GM10266 (cell line): ENCODE measurements around the gene PRAF2.

Source experiments
- DNase-seq: peaks from one replicate; pipeline ENCODE4 v3.0.0; 2012; ENCODE audit errors: extremely low spot score
- CTCF ChIP-seq: IDR thresholded peaks from 2 replicates; pipeline ENCODE4 v1.5.1; 2012; ENCODE audit warnings: mild to moderate bottlenecking, low read depth; ENCODE audit not compliant: control insufficient read depth, insufficient read depth; ENCODE audit errors: missing control alignments

The PRAF2 gene

DNA sequence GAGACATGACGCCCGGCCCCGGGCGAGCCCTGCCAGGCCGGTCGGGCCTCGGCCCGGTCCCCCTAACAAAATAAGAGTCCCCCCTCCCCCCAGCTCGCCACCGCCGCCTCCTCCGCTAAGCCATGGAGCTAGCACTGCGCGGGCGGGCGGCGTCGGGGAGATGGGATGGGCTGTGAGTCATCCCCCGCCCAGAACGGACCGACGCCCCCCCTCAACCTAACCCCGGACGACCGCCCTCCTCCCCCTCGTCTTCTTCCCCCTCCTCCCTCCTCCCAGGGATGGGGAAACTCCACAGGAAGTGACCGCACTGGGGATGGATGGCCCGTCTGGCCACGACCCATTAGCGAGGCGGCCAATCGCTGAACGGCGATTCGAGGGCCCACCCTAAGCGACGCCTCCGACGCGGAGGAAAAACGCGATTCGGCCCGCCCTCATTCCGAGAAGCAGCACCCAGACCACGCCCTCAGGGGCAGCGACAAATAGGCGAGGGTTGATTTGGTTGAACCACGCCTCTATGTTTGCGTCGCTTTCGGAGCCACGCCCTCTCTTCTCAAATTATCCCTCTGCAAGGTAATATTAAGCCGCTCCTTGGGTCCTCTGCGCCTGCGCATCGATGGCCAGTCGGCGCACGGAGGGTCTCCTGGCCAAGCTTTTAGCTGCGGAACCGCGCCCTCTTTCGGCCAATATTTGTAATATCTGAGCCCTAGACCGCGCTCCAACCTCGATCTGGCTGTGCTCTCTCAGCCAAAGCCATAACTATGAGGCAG is 30.4 kb downstream of the PRAF2 start, which contains the start of gene TFE3:
Gene TFE3 (minus strand): TSS at position 138 of the 767 bp plus-strand sequence. CDS start 131 bp downstream, at position 7.
- TF ChIP-seq CTCF, result peak; percentile 63
- DNase-seq, result peak; percentile 90

GRCh38 chrX:49042581-49043219 is 31.1 kb downstream of the PRAF2 start:
- DNase-seq, result no peak
- no peak for TF ChIP-seq CTCF

- TF ChIP-seq CTCF, result no peak
- no peak for DNase-seq
Measured at GRCh38 chrX:49041744-49042580, 31.8 kb downstream of the PRAF2 start.

- TF ChIP-seq CTCF, result no peak
- DNase-seq, result no peak
Measured at GRCh38 chrX:49040376-49040955, 33.3 kb downstream of the PRAF2 start.

DNA sequence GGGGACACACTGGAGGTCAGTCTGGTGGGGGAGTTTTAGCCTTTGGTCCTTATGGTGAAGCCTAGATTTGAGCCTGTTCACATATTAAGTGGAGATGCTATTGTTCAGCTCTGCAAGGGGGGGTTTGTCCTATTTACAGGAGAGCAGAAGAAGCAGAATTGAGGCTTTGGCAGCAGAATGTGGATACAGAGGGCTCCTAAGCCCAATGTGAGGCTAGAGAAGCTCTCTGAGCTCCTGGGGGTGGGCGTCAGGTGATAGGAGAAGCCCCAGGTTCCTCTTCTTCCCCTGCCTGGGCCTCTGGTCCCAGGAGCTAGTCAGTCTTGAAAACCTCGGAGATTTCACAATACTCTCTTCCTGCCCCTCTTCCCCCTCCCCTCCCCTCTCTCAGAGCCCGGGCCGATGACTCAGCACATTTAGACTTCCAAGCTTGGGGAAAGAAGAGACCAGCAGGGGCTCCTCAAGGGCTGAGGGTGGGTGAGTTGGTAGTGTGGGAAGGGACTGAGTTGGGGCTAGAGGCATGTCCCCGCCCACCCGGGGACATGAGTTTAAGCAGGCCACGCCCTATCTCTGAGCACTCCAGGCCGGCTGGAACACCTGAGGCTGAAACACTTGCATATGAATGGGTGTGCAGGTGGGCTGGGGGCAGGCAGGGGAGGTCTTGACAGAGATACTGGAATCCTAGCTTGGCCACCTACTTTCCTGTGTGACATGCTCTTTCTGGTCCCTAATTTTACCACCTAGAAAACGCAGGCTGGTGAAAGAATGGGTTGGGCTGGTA is 34.0 kb downstream of the PRAF2 start:
- peak; percentile 46 for DNase-seq
- TF ChIP-seq CTCF, result no peak

GRCh38 chrX:49037883-49038475 is 35.8 kb downstream of the PRAF2 start:
- TF ChIP-seq CTCF, result no peak
- no peak for DNase-seq
